Chondrocyte (in vitro differentiated cells): ENCODE measurements around the gene NR6A1. TPM values are rescaled to one million over a fixed set of nuclear protein-coding genes. Genes with fewer than 3 reads are reported as not detected.
"Not testable (repeated sequence)": the region's sequence is repeated elsewhere in the genome, so short reads cannot be mapped to it uniquely, and the experiment has no call there.

Experiments used
- DNase-seq: peaks from one replicate; pipeline ENCODE4 v3.0.0; 2021; ENCODE audit warnings: mixed read lengths, low spot score
- H3K27ac Mint-ChIP-seq: one replicate; pipeline ENCODE4 v1.8.0; 2021; ENCODE audit warnings: mild to moderate bottlenecking, moderate library complexity, mixed read lengths; ENCODE audit not compliant: unreplicated experiment
- H3K27me3 Mint-ChIP-seq: 2 replicates; pipeline ENCODE4 v1.8.0; 2021; ENCODE audit warnings: low read depth, mixed read lengths
- H3K36me3 Mint-ChIP-seq: 2 replicates; pipeline ENCODE4 v1.8.0; 2021; ENCODE audit warnings: low read depth, mixed read lengths
- H3K4me1 Mint-ChIP-seq: 2 replicates; pipeline ENCODE4 v1.8.0; 2021; ENCODE audit warnings: low read depth, mild to moderate bottlenecking, mixed read lengths
- H3K4me3 Mint-ChIP-seq: one replicate; pipeline ENCODE4 v1.8.0; 2021; ENCODE audit warnings: mild to moderate bottlenecking, moderate library complexity, mixed read lengths; ENCODE audit not compliant: unreplicated experiment
- H3K9me3 Mint-ChIP-seq: 2 replicates; pipeline ENCODE4 v1.8.0; 2021; ENCODE audit warnings: low read depth, mixed read lengths
- CTCF ChIP-seq: fragments of 200-600 bp; sonication (generic); IDR thresholded peaks from 2 replicates; pipeline ENCODE4 v1.5.0; 2021; ENCODE audit warnings: antibody characterized with exemption, mild to moderate bottlenecking, moderate library complexity
- total RNA-seq: library from RNA; stranded (reverse); gene quantifications from 3 replicates; pipeline ENCODE4 v1.2.1, GENCODE V29; 2021

The NR6A1 gene
- total RNA-seq, 1 donor from 2014 or later = 0.77 TPM

DNA sequence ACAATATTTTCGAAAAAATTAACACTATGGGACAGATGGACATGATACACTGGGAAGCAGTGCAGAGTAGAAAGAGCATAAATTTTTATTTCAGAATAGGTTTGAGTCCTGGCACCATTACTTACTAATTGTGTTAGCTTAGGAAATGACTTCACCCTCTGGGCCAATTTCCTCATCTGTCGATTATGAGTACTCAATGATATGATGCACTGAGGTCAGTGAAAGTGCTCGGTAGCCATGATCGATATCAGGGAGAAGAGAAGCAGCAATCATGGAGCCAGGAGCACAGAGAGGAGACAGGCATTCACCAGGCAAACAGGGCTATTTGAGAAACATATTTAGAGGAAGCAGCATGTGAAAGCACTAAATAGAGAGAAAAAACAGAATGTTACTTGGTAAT, 29.4 kb downstream of the NR6A1 start:
- no peaks in the 10 kb centered on the region for H3K27me3 Mint-ChIP-seq
- no peak overlapping the region for H3K4me3 Mint-ChIP-seq
- peaks cover 12% of the 10 kb centered on the region for H3K4me1 Mint-ChIP-seq
- no peak for TF ChIP-seq CTCF
- no peak overlapping the region for H3K27ac Mint-ChIP-seq
- DNase-seq = no peak
- no peaks in the 10 kb centered on the region for H3K36me3 Mint-ChIP-seq
- H3K9me3 Mint-ChIP-seq = no peaks in the 10 kb centered on the region

GRCh38 chr9:124741149-124741548, 30.0 kb downstream of the NR6A1 start:
- no peaks in the 10 kb centered on the region for H3K9me3 Mint-ChIP-seq
- no peak for TF ChIP-seq CTCF
- no peaks in the 10 kb centered on the region for H3K36me3 Mint-ChIP-seq
- no peaks in the 10 kb centered on the region for H3K27me3 Mint-ChIP-seq
- peaks cover 12% of the 10 kb centered on the region for H3K4me1 Mint-ChIP-seq
- DNase-seq = no peak
- H3K4me3 Mint-ChIP-seq = no peak overlapping the region
- H3K27ac Mint-ChIP-seq = no peak overlapping the region

- H3K4me3 Mint-ChIP-seq = no peak overlapping the region
- H3K27ac Mint-ChIP-seq = no peak overlapping the region
- no peaks in the 10 kb centered on the region for H3K36me3 Mint-ChIP-seq
- no peak for TF ChIP-seq CTCF
- no peak for DNase-seq
- H3K27me3 Mint-ChIP-seq = no peaks in the 10 kb centered on the region
- peaks cover 21% of the 10 kb centered on the region for H3K4me1 Mint-ChIP-seq
- H3K9me3 Mint-ChIP-seq = no peaks in the 10 kb centered on the region
These were observed 31.8 kb downstream of the NR6A1 start for GRCh38 chr9:124739360-124739759.

- not testable (repeated sequence) for H3K27ac Mint-ChIP-seq, H3K9me3 Mint-ChIP-seq, H3K4me3 Mint-ChIP-seq, H3K36me3 Mint-ChIP-seq, H3K27me3 Mint-ChIP-seq, DNase-seq
- peaks cover 19% of the 10 kb centered on the region for H3K4me1 Mint-ChIP-seq
These were observed 33.0 kb downstream of the NR6A1 start for GRCh38 chr9:124738075-124738474.

- H3K27me3 Mint-ChIP-seq = no peaks in the 10 kb centered on the region
- no peak overlapping the region for H3K27ac Mint-ChIP-seq
- peaks cover 16% of the 10 kb centered on the region for H3K4me1 Mint-ChIP-seq
- H3K36me3 Mint-ChIP-seq = peaks cover 7% of the 10 kb centered on the region
- TF ChIP-seq CTCF = no peak
- no peak overlapping the region for H3K4me3 Mint-ChIP-seq
- DNase-seq = no peak
- H3K9me3 Mint-ChIP-seq = no peaks in the 10 kb centered on the region
These were observed 36.0 kb downstream of the NR6A1 start for GRCh38 chr9:124735121-124735520.

DNA sequence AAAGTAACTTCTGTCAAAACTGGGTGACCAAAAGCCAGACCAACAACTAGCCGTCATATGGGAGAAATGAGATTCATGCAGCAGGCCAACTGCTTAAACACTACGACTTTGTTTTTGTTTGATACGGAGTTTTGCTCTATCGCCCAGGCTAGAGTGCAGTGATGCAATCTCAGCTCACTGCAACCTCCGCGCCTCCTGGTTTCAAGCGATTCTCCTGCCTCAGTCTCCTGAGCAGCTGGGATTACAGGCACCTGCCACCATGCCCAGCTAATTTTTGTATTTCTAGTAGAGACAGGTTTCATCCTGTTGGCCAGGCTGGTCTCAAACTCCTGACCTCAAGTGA, 36.4 kb downstream of the NR6A1 start:
- DNase-seq, H3K27me3 Mint-ChIP-seq, H3K36me3 Mint-ChIP-seq, H3K9me3 Mint-ChIP-seq, H3K4me3 Mint-ChIP-seq, H3K27ac Mint-ChIP-seq: not testable (repeated sequence)
- peaks cover 16% of the 10 kb centered on the region for H3K4me1 Mint-ChIP-seq
